Effector CD8-positive, alpha-beta T cell (primary cell): Measurements from ENCODE around the gene PRKG1.
"Not testable (repeated sequence)": the region's sequence is repeated elsewhere in the genome, so short reads cannot be mapped to it uniquely, and the experiment has no call there.

ENCODE experiments used
- DNase-seq: peaks from one replicate; lab custom pipeline; 2025; lab: John Stamatoyannopoulos, UW

PRKG1 gene

DNA sequence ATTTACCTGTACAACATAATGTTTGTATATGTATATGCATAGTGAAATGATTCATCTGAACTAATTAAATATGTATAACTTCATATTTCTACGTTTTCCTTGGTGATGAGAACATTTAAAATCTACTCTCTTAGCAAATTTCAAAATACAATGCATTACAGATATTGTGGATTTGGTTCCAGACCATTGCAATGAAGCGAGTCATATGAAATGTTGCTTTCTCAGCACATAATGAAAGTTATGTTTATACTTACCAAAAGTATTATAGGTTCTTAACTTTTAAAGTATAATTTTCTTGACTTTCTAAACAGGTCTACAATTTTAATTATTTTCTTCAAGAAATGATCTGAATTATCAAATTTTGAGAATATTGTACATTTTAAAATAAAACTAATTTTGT is 435.9 kb downstream of the PRKG1 start:
- no peak for DNase-seq

DNA sequence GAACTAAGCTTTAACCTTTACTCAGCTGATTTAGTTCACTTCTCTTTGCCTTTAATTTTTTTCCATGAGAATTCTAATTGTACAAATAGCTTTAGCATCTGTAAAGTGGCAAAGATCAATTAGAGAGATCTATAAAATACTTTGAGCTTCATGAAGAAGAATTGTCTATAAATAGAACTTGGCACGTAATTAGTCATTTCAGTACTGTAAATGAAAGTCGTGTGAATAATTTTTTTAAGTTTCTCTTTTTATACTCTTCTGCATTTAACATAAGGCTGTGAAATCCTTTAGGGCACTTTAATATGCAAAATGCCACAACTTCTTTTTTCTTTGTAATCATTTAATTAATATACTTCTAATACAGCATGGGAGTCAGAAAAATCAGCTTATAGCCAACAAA is 447.3 kb downstream of the PRKG1 start:
- no peak for DNase-seq

DNA sequence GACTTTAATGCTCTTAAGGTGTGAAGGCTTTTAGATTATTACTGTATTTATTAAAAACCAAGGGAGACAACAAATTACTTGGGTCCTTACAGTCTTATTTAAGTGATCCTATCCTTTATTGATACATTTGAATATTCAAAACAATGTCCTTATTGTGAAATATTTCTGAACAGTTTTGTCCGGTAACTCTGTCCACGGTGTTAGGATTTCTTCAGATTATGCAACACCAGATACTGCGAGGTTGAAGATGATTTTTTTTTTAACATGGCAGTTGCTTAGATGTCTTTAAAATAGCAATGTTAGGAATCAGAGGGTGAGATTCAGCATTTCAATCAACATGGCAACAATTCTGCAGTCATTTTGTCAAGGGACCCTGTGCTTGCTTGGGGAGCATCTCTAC is 448.6 kb downstream of the PRKG1 start:
- DNase-seq: no peak

DNA sequence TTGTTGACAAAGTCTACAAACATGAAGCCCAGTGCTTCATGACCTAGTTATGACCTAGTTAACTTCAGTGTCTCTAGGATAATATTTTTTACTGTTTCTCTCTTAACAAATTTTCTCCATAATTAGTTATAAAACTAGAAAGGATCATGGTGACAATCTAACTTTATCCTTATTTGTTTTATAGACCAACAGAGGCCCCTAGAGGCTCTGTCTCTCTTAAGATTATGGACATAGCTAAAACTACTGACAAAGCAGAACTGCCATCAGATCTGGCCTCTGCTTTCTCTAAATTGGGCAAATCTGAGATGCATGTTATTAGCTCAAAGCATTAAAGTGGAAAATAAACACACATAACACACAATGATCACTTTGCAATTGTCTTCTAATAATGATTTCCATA is 449.2 kb downstream of the PRKG1 start:
- no peak for DNase-seq

DNA sequence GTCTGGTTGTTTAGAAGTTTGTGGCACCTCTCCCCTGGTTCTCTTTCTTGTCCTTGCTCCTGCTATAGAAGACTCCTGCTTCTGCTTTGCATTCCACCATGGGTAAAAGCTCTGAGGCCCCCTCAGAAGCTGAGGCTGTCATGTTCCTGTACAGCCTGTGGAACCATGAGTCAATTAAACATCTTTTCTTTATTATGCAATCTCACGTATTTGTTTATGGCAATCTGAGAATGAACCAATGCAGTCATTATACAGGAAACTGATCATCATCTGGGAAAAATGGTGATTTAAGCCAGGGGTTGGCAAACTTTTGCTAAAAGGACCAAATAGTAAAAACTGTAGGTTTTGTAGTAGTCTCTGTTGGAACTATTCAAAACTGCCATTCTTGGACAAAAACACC is 449.8 kb downstream of the PRKG1 start:
- no peak for DNase-seq

DNA sequence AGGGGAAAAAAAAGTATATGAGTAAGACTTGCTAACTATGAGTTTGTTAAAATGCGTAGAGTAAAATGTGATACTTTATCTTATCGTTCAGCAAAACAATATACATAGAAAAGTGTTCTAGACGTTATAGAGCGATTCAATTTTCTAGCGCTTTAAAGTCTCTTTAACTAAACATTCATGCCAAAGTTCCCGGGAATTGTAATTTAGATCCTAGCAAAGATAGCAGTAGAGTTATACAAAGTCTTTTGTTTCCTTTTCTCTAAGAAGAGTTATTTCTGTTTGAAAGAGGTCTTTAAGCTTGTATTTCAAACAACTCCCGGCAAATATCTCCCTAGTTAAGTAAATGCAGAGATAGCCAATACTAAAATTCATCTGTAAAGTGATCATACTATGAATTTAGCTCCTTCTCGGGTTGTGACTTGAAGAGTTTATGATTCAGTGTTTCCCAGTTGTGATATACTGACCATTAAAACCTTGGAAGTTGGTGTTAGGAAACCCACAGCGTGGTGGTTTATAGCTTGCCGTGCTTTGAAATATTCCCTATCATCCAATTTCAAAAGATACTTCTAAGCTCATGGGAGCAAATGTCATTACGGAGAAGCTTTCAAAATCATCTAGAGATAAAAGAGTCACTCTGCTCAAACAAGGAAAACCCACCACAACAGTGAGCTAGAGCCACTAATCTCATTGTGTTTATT is 453.4 kb downstream of the PRKG1 start:
- DNase-seq: no peak

DNA sequence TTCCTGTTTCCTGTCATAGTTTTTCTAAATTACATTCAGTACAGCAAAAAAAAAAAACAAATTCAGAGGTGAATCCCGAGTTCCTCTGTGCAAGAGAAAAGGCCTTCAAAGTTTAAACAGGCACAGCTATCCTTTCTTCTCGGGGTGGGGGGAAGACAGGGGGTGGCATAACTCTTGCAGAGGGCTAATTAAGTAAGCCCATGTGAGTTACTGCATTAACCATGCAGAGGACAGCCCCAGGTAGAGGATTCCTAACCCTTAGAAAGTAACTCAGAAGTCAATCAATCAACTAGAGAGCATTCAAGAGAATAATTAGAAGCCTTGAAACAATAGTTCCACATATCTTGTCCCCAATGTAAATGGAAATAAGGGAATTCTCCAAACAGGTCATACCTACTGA is 454.2 kb downstream of the PRKG1 start:
- no peak for DNase-seq

DNA sequence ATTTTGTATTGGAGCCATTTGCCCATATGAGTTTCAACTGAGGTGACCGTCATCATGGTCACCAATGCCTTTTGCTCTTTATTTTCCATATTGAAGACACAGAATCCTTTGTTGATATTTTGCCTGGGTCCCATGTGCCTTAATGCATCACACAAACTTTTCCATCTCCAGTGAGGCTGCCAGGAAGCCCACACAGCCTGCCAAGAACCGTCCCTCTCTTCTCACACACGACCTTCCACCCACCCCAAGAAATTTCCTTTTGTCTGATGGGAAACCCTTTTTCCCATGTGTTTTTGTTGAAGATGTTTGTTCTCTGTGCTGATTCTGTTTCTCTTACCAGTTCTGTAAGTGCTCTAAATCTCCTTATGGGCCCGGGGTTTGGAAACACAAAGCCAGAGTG is 456.3 kb downstream of the PRKG1 start:
- DNase-seq: no peak

DNA sequence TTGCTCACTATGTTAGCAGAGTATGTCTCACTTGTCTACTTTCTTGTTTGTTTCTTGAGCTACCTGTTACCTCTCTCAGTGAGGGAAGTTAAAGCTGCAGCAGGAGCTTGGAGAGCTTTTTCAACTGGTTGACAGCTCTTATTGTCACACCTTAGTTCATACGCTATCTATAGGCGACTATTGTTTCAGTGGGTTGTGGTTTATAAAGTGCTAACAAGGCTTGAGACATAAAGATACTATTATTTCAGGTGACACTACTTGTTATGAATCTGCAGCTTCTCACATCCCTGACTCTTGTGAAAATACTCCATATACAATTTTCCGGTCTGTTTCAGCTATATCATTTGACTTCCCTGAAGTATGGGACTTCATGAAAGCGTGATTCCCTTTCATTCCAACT is 457.8 kb downstream of the PRKG1 start:
- DNase-seq: no peak

DNA sequence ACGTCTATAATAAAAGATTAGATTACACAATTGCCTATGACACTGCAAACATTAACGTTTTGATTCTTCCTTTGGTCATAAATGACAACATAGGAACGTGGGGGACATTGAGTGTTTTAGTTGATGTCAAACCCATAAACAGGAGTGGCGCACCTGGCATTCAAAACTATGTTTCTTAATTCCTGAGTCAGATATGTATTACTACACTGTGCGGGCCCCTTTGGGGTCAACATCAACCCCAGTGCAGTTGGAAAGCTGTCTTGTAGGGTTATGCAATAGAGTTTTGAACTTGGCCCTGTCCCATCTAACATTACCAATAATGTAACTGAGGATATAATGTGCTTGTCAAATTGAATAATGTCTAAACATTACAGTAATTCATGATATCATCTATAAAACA is 468.6 kb downstream of the PRKG1 start:
- DNase-seq: no peak

DNA sequence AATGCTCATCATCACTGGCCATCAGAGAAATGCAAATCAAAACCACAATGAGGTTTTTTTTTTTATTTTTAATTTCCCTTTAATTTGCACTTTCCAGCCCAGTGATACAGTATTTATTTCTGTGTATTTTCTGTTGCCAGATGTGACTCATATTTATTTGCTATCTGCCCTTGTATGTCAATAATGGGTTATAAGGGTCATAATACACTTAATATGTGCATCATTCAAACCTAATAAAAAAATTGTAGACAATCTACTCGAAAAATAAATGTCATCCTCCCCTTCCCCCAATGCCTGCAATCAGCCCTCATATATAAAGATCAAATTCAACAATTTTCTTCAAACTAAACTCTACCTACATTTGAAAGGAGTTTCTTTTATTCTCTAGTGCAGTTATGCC is 470.6 kb downstream of the PRKG1 start:
- DNase-seq: no peak

DNA sequence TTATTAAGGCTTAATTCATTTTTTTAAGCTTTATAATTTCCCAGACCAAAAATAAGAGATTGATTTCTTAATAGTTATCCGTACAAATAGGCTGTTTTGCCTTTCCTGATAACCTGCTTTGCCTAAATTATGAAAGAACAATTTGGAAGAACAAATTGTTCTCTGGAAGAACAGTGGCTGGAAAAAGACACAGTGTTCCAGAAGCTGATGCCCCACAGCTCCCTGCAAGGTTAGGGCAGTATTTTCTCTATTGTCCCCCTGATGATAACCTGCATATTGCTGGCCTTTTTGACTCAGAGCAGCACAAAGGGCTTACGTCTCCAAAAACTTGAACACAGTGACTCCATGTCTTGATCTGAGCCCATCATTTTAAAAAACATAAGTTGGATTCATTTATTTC is 473.7 kb downstream of the PRKG1 start:
- DNase-seq: no peak

DNA sequence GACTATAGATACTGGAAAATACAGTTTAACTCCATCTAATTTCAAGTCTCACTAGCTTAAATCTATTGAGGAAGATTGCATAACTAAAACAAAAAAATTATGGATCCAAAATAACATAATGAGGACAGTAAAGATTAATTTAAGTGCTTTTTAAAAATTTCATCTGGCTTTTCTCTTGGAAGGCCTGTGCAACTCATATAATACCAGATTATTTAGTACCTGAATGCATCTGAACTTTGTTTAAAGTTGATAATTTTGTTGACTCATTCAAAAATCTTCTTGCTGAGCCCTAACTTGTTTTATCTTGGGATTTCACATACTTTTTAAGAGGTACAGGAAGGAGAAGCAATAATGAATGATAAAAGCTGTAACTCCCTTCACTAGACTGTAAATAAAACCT is 478.6 kb downstream of the PRKG1 start:
- no peak for DNase-seq

DNA sequence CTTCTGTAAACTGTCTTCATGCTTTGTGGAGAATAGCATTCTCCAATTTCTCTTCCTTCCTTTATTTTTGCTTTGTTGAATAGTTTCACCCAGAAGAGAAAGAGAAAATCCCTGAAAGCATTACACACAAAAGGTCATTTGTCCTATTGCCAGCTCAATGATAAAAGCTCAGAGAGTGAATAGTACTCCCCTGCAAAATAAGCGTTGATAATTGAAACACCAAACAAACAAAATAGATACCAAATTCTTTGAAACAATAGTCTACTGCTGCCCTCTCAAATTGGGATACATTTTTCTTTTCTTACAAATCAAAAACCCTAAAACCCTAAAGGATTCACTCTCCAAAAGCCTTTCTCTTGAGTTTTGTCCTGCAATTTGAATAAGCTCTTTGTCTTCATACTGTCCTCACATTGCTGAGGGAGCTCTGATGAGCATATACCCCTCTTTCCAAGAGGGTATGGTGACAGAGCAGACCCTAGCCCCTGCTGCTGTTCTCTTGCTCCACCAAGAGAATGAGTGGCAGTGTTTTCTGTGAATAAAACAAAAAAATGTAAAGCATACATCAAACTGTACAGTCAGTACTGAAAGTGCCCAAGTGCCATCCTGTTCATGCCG is 490.7 kb downstream of the PRKG1 start:
- DNase-seq: no peak

DNA sequence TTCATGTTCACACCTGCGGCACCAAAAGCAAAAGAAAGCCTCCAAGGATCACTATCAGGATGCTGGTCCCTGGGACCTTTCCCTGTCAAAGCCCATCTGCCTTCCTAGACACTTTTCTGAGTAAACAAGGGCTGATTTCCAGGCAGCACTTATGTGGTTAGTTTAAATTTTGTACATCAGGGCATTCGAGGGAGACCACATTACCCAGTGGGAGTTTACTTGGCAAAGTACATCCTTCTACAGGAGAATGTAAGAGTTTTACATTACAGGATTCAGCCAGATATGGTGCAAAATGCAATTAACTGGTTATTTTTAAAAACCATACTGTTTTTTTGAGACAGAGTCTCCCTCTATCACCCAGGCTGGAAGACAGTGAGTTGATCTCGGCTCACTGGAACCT is 493.0 kb downstream of the PRKG1 start:
- DNase-seq: no peak

DNA sequence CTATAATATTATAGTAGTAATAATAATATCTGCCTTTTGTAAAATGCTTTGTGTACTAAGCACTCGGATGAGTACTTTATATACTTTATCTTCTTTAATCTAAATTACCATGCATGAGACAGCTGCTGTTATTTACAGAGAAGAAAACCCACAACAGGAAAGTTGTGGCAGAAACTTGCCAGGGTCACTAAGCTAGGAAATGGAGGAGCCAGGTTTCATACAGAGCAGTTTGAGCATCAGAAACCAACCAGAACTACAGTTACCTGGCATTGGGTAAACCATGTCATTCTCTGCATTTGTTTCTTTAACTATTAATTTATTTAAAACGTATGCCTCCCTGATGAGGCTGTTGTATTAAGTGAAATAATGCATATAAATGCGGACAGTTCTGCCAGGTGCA is 495.2 kb downstream of the PRKG1 start:
- no peak for DNase-seq

DNA sequence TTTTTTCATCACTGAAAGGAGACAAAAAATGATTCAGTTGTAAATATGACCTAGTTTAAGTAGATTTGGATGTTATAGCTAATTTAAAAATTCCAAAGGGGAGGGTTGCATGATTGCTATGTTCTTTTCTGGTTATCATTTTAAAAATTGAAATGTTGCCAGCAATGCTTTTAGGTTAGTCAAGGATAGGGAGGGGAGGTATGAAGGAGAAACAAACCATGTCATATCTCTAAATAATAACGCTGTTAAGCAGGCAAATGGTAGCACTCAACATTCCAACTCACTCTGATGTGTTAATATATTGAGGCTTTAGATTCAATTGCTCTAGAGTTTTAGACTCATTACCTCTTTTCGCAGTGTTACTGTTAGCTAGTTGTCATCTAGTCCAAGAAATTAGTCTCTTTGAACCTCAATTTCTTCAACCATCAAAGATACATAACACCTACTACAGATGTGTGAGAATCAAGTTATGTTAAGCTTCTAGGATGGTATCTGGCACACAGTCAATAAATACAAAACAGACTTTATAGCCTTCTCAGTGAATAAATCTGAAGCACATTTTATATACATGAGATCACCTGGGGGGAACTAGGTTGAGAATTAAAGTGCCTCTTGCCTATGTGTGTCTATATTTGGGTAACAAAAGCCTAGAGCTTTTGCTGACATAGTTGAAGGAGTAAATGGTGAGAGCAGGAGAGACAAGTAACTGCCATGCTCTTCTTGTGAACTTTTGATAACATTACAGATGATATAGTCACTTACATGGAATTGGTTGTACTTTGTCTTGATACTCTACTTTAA is 500.2 kb downstream of the PRKG1 start:
- no peak for DNase-seq

DNA sequence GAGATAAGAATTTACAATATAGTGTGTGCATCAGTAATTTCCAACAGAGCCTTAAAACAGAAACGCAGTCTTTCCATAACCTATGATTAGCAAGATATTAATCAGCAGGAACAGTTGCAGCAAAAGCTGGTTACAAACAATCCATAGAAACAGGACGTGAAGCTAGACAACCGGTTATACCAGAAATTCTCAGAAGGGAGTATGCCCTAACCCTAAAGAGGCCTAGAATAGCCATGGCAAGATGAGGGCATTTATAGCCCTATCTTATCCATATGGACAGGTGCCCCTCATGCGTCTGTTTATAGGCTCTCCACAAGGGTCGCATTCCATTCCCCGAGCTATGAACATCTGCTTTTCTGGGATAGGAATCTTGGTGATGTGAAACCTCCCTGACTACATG is 506.9 kb downstream of the PRKG1 start:
- not testable (repeated sequence) for DNase-seq

DNA sequence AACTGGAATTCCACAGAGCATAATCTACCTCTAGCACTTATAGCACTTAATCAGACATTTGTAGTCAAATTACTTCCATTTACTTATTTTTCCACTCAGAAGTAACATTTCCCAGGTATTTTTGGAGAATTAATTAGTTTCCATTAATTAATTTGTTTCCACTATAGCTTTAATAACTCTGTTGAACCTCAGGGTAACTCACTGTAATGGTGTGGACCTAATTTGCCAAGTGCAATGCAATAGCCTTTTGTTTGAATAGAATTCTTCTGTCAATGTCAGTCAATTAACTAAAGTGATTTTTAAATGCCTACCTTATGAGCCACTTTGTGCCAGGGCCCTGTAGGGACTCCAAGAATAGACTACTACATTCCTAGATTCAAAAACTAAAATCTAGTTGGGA is 509.7 kb downstream of the PRKG1 start:
- DNase-seq: no peak

DNA sequence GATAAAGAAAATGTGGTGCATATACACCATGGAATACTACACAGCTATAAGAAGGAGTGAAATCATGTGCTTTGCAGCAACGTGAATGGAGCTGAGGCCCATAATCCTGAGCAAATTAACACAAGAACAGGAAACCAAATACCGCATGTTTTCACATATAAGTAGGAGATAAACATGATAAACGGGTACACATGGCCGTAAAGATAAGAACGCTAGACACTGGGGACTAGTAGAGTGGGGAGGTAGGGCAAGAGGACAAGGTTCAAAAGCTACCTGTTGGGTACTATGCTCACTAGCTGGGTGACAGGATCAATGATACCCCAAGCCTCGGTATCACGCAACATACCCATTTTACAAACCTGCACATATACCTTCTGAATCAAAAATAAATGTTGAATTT is 511.5 kb downstream of the PRKG1 start:
- DNase-seq: no peak

DNA sequence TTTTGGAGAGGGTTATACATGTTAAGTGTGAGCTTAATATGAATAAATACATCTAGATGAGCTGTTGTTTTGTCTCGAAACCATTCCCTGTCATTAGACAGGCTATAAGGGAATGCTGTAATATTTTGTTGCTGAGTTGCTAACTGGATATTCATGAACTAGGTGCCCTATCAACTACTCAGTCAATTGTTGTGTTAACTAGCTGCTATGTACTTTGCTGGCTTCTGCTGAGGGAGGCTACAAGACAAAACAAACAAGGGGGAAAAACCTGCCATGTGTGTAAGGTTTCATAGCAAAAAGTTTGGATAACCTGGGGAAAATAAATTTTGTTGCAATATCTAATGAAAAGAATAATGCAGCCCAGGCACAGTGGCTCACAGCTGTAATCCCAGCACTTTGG is 514.7 kb downstream of the PRKG1 start:
- no peak for DNase-seq

DNA sequence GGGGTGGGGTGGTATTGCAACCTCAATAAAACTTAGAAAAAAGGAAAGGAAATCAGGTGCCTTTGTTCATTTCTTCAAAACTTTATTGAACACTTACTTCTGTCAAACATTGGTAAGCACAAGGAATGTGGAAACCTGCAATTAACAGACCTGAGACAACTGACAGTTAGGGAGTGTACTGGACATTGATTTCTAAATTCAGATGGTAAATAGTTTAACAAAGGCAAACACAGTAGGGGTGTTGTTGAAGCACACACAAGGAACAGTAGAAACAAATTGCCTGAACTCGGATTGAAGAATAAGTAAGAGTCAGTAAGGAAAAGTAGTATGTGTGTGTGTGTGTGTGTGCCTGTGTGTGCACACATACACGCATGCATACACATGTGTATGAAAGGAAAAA is 516.5 kb downstream of the PRKG1 start:
- no peak for DNase-seq

DNA sequence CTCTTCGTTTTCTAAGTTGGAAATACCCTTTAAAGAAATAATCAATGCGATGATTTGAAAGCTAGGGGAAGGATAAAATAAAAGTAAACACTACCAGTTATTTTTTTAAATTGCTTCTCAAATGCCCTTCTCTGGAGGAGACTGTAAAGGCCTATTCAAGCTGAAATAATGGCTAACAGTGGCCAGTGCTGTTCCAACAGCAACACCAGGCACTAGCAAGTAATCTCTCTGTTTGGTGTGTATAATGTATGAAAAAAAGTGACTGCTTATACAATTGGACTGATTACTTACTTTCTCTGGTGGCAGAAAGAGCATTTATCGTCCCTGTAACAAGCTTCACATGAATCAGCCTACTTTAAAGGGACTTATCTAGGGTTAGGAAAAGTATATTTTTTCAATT is 522.4 kb downstream of the PRKG1 start:
- no peak for DNase-seq
